GM18519 (cell line): ENCODE data around the gene TMEM52.

Experiments used
- ATAC-seq: cut with Tn5 transposase; IDR thresholded peaks from one replicate; pipeline ENCODE4 v1.9.1; 2021; ENCODE audit warnings: mild to moderate bottlenecking, moderate library complexity; ENCODE audit not compliant: unreplicated experiment, low FRiP score

TMEM52 gene

DNA sequence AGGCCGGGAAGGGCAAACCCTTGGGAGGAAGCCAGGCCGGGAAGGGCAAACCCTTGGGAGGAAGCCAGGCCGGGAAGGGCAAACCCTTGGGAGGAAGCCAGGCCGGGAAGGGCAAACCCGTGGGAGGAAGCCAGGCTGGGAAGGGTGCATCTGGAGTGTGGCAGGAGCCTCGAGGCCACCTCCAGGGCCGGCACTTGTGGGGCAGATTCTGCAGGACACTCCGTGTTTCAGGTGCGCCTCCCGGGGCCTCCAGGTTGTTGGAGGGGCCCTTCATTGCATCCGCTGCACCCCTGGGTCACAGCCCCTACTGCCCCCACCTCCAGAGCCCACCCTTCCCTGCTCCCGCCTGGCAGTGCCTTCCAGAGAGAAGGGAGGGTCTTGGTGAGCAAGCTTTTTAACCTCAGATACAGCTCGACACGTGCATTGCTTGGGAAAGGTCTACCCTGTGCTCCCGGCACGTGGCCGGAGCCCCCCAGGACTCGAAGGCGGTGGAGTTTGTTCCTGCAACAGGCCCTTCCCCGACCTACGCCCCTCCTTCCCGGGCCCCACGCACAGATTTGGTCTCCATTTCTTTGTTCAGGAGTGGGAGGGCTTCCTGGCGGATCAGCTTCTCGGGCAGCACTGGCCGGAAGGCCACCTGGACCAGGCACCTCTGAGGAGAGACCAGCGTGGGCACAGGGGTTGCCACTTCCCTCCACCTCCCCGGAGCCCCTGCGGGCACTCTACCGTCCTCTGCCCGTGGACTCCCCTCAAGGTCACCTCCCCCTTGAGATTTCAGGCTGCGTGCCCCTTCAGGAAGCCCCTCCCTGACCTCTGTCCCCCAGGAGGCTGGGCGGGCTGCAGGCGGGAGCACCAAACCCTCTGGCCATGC, 9.4 kb upstream of the TMEM52 start:
- no peak for ATAC-seq

DNA sequence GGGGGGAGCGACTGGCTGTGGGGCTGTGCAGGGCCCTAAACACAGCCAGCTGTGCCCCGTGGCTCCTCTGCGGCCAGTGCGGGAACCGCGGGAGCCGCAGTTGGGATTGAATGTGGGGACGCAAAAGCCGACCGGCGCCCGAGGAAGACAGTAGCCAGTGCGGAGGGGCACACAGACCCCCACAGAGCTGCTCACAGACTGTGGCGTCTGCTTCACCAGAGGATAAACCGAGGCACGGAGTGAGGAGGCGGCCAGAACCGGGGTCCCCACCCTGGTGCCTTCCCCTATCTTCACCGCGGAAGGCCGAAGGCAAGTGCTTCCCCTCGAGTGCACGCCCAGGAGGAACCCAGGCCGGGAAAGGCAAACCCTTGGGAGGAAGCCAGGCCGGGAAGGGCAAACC, 8.7 kb upstream of the TMEM52 start:
- ATAC-seq, result no peak

DNA sequence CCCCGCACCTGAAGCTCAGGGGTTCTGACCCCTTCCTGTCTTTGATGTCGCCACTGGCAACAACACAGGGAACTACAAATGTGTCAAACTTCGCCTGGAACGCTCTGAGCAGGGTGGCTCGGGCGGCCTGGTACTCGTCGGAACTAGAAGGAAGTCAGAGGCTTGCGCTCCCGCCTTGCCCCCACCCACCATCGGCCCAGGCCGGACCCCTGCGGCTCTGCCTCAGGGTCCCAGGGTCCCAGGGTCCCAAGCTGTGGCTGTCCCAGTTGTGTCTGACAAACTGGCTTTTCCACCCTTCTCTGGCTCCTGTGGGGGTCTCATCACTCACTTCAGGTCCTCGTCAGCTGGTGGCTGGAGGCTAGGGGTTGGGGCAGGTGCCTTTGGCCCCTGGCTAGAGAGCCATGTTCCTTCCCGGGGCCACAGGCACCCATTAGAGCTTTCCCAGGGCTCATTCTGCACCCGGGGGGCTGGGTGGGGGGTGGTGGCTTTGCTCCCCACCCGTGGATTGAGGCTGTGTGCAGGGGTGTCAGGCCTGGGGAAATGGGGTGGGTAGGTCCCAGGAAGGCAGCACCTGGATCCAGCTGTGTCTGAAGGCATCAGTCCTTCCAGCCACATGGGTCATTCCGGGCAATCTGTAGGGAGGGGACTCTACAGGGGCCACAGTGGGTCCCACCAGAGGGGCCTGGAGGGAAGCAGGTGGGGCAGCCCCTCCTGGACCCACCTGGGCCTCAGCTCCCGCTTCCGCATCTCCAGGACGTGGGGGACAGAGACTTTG, 8.0 kb upstream of the TMEM52 start:
- ATAC-seq, result no peak

DNA sequence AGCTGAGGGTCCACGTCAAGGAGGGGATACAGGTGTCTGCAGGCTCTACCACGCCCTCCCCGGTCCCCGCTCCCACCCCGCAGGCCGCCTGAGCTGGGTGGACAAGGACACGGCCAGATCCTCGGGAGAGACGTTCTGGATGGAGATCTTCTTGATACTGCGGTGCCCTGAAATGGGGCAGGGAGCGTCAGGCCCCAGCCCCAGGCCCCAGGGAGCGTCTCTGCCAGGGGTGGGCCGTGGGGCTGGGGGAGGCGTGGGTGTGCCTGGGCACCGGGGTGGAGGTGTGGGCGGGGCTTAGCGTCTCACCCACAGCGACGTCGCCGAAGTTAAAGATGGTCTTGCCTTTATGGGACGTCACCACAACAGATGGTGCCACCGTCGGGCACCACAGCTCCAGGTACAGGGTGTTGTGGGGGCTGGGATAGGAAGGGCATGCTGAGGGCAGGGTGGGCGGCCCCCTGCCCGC, 7.3 kb upstream of the TMEM52 start:
- ATAC-seq, result no peak

DNA sequence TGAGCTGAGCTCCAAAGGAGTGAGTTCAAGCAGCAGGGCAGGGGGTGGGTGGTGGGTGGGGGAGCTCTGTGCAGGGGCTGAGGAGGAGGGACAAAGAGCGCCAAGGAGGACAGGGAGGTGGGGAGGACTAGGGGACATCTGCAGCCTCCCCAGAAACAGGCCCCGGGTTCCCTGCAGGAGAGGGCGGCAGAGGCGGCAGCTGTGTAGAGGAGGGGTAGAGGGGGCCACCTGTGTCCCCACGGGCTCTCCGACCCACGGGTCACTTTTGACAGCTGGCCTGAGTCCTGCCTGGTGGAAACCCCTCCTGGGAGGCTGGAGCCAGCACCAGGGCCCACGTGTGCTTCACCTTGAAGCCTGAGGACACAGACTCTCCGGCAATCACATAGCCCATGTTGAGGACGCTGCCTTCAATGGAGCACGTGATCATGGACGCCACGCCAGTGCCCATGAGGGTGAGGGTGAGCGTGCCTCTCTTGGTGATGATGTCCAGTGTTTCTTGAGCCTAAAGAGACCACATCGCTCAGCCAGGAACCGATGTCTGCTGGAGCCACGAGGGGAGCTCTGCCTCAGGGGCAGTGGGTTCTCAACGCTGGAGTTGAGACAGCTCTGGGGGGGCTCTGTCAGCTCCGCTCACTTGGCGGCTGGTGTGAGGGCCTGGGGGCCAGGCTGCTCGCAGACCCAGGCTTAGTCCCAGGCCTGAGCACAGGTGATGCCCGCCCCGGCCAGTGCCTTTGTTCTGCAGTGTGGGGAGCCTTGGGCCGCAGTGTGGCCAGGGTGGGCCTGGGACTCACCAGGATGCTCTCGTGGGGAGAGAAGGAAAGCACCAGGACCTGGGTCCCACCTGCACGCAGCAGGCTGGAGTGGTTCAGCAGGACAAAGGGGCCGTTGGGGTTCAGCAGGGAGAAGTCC, 6.6 kb upstream of the TMEM52 start:
- no peak for ATAC-seq

DNA sequence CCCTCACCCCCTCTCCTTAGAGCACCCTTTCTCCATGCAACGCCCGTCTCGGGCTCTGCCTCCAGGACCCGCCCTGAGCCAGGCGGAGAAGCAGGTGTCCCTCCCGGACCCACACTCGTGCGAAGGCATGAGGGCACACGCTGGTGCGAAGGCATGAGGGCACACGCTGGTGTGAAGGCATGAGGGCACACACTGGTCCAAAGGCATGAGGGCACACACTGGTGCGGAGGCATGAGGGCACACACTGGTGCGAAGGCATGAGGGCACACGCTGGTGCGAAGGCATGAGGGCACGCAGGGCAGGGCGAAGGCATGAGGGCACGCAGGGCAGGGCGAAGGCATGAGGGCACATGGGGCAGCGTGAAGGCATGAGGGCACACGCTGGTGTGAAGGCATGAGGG, 5.8 kb upstream of the TMEM52 start:
- no peak for ATAC-seq

DNA sequence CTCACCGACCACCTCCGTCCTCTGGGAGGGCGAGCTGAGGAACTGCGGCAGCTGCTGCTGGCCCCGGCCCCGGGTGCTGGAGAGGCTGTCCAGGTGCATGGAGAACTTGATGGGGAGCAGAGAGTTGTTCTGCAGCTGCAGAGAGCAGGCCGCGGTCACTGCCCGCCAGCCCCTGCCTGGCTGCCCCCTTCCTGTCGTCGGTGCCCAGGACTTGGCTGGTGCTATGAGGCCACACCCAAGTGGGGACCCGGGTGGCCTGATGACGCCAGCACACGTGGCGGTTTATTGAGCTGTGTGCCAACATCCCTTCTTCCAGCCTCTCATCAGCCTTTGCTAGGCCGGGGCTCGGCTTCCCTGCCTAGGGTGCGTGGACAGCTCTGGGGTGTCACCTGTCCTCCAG, 5.3 kb upstream of the TMEM52 start:
- no peak for ATAC-seq

DNA sequence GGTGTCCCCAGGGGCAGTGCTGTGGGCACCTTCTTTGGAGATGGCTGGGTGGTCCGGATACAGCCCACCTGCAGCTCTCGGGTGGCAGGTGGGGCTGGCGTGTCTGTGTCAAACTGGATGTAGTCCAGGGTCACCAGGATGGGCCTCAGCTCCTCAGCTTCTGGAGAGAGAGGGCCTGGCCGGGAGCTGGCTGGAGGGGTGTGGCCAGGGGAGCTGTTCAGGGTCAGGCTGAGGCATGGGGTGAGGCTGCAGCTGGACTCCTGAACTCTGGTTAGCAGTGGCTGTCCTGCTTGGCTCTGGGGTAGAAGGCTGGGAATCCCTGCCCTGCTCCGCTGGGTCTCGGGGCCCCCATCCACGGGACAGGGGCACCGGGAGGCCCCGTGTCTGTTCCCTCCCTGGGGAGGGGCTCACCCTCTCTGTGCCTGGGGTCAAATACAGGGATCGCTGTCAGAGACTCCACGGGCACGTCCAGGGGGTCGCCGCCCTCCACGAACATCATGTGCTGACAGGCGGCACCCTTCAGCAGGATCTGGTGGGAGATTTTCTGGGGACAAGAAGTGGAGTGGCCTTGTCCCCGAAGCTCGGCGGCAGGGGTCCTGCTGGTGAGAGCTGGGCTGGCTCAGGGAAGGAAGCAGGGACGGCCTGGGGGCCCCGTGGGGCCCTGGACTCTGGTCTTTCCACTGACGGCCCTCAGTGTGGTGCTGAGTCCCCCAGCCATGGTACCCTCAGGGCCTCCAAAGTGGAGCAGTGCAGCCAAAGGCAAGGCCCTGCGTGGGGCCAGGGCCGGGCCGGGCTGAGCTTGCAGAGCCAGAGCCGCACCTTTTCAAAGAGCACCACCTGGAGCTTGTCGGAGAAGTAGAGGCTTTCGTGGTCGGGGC, 4.1 kb upstream of the TMEM52 start:
- no peak for ATAC-seq

DNA sequence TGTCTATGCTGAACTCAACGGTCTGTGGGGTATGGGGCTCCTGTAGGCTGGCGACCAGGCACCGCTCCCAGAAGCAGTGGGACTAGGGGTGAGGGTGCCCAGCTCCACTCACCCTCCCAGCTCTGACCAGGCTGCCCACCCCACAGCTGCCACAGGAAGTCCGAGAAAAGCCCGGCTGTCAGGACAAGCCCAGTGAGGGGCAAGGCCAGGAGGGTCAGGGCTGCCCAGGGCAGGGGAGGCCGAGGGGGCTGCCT, 3.5 kb upstream of the TMEM52 start:
- ATAC-seq, result no peak

DNA sequence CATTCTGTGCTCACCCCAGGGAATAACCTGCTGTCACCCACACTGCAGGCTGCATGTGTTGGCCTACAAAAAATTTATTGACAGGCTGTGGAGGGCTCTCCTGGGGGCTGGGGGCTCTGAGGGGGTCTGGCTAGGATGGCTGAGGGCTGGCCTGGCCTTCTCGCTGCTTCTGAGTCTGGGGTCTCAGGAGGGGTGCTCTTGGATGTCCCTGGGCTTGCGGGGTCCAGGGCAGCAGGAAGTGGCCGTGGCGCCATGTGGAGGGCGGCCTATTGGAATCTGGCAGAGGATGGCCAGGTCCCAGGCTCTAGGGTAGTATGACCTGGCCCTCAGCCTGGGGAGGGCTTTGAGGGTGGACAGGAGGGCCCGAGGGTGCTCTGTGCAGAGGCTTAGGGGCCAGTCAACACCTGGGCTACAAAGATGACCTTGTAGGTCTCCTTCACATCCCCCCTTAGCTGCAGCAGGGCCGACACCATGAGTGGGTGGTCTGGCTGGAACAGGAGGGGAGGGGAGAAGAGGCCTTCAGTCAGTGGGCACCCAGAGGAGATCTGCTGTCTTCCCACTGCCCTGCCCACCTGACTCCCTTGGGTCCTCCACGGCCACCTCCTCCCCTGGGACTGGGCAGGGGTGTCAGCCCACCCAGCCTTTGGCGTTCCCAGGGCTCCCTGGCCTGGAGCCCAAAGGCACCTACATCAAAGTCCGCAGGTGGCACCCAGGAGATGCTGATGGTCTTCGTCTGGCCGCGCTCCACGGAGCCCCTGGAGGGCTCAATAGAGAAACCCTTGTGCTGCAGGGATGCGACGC, 3.0 kb upstream of the TMEM52 start:
- no peak for ATAC-seq

DNA sequence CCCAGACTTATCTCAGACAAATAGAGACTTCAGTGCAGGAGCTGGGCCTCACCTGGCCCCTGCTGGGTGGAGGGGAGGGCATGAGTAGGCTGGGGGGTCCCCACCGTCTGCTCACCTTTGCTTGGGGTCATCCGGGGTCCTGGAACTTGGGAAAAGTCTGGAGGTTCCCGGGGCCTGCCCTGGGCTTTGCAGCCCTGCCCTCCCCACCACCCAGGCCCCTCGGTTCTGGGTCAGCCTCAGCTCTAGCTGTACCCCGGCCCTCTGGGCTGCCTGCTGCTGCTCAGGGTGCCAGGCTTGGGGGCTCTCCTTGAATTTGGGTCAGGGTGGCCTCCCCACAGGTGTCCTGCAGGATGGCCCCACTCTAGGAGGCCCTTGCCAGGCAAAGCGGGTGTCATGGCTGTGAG, 2.4 kb upstream of the TMEM52 start:
- no peak for ATAC-seq

DNA sequence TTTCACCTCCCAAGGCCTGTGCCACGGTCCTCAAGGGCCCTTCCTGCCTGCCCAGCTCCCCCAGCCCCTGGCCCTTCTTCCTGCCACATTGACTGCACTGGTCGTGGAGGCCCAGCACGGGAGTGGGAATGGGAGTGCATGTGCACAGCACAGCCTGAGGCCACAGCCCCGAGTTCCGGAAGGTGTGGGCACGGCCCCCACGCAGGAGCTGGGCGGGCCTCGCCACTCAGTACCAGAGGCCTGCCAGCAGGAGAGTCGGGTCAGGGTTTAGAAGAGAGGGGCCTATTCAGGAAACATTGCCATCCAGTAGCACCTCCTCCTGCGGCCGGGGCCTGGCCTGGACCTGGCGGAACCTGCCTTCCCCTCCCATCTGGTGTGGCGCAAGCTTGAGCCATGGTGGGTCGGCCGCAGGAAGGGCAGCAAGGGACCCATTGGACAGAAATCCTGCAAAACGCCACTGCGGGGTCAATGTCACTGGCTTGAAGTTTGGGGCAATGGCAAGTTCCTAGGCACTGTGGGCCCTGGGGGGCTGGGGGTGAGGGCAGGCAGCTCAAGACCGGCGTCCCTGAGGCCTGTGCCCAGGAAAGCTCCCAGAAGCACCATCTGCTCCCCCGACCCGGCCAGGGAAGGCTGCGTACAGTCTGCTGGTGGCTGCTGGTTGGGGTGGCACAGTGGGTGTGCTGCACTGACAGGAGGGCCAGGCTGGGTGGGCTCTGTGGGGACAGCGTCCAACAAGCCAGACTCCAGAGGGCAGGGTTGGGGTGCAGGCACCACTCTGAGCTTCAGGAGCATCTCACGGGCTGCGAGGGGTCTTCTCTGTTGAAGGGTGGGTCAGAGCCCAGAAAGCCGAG, 1.8 kb upstream of the TMEM52 start:
- no peak for ATAC-seq

DNA sequence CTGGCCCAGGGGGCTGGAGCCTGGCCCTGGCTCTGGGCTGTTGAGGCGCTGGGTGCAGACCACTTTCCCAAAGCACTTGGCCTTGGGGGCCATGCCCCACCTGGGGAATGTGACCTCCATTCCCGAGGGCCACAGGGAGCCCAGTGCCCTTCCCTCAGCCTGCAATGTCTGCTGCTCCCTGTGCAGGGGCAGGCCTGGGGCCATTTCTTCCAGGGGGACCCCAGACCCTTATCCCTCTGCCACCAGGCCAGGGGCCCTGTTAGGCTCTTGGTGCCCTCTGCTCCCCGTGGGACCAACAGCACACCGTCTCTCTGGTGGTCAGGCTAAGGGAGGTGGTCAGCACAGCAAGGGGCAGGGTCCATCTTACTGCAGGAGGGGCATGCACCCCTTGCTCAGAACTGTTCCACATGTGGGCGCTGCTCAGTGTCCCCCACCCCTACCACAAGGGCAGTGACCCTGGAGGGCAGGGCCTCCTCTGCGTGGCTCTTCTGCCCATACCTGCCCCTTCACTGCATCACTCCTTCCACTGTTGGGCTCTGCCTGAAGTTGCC, 1.1 kb upstream of the TMEM52 start:
- ATAC-seq, result no peak

DNA sequence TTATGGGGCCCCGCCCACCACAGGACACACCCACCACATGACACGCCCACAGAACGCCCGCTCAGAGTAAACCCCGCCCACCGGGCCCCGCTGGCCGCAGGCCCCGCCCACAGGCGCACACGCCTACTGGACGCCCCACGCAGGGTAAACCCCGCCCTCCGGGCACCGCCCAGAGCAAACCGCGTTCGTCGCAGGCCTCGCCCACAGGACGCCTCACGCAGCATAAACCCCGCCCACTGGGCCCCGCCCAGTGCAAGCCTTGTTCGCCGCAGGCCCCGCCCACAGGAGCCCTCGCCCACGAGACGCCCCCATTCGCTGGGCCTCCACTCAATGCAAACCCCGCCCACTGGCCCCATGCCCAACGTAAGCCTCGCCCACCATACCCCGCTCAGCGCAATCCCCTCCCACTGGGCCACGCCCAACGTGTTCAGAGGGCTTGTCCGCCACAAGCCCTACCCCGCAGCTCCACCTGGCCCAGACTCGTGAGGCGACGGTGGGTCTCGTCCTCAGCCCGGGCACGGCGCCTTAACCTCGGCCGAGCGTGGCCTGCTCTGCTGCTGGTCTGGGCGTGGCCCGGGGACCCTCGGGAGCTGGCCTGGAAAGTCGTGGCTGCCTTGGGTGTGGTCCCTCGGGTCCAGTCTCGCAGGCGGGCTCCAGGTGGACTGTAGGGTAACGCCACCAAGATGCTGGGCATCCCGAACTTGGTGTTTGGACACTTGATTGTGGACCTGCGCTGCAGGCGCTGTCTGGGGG, 401 bp upstream of the TMEM52 start:
- peak; percentile 71 for ATAC-seq

DNA sequence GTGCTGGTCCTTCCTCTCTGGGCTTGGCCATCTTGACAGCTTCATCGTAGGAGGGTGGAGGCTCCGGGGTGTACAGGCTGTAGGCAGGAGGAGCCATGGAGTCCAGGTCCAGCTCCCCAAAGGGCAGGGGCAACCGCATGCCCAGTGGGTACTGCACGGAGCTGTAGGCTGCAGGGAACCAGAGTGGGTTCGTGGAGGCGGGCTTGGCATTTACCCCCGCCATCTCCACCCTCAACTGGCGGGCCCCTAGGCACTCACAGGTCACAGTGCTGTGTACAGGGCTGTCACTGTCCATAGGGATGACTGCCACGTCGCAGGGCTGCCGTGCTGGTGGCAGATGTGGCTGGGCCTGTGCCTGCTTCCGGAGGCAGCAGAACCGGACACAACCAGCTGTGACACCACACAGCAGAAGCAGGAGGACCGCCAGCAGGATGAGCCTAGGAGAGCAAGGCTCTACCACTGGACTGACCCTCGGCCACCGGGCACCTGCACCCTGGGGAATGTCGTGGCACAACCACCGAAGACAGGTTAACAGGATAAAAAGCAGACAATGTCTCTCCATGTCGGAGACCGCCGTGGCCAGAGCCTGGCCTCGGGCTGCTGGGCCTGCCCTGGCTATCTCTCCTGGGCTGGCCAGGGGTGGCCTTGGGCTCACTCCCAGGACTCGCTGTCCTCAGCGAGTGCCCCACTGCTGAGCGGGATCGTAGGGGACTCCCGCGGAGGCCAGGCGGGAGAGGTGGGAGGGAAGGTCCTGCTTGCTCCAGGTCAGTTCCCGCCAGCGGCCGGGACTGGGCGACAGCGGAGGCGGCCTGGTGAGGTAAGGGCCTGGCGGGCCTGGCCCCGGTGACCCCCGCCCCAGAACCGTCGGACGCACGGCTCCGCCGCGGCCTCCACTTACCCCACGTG, 831 bp downstream of the TMEM52 start:
- no peak for ATAC-seq

DNA sequence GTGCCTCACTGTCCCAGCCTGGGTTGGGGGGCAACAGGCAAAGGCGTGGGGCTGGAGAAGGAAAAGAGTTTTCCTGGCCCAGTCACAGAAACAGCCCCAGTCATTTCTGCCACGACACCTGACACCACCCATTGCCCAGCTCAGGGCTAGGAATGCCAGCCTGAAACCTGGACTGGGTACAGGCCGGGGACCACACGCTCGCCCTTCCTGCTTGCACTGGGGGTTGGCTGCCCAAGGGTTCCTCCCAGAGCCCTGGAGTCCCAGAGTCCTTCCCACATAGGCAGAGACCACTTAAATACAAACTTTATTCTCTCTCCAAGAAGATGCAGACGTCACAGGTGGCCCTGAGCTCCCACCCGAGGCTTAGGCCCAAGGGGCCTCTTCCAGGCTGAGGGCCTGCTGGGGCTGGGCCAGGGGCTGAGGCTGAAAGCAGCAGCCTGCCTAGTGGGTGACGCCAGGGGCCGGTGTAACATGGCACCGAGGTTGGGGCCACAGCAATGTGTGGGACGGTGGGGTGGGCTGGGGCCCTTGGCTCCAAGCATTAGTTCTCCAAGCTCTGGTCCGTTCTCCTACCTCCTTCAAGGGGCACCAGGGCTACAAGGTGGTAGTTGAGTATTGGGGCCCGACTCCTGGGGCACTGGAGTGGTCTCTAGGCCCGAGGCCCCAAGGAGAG, 1.6 kb downstream of the TMEM52 start:
- ATAC-seq, result no peak
